ENCODE data around the gene PPP1R9A.

- TF ChIP-seq CTCF (IDR thresholded peaks at IDR 0.05 in 4 of 5, conservative IDR thresholded peaks at IDR 0.05 in 1 of 5) (no peak), POLR2A (IDR thresholded peaks at IDR 0.05) (no peak)
Observed at GRCh38 chr7:94957061-94957460, 49.7 kb downstream of the PPP1R9A start.
